ENCODE results near the gene CXCL1.

CXCL1 gene

DNA sequence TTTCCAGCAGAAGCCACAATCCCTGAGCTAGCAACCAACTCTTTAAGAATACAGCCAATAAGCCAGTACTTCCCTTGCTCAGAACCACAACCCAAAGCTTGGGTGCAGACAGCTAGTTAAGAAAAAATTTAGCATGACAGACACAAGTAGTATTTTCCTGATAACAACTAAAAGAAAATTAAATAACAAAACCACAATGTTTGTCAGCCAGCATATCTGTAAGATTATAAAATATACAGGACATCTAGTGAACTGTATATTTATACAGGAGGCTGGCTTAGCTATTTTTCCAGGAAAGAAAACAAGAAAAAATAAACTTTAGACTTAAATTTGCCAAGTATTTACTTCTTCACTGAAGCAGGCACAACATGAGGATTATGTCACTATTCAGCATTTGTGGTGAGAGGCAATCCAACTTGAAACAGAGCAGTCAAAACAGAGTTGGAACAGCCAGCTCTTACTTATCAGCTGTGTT lies 9.5 kb upstream of the CXCL1 start:
- no peaks in the 10 kb centered on the region for H3K27me3 ChIP-seq
- TF ChIP-seq, protein P1, sequence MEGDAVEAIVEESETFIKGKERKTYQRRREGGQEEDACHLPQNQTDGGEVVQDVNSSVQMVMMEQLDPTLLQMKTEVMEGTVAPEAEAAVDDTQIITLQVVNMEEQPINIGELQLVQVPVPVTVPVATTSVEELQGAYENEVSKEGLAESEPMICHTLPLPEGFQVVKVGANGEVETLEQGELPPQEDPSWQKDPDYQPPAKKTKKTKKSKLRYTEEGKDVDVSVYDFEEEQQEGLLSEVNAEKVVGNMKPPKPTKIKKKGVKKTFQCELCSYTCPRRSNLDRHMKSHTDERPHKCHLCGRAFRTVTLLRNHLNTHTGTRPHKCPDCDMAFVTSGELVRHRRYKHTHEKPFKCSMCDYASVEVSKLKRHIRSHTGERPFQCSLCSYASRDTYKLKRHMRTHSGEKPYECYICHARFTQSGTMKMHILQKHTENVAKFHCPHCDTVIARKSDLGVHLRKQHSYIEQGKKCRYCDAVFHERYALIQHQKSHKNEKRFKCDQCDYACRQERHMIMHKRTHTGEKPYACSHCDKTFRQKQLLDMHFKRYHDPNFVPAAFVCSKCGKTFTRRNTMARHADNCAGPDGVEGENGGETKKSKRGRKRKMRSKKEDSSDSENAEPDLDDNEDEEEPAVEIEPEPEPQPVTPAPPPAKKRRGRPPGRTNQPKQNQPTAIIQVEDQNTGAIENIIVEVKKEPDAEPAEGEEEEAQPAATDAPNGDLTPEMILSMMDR (IDR thresholded peaks at IDR 0.05) = no peak
- H3K36me3 ChIP-seq = no peaks in the 10 kb centered on the region
- no peak overlapping the region for H3K4me3 ChIP-seq
- peaks cover 0 to 38% (median 8%) of the 10 kb centered on the region in 4 donors for H3K4me1 ChIP-seq
- DNase-seq = no peak
- intact Hi-C loops (cut with DNase I; ENCODE audit: low total_unique reads) = no loop called here
- H3K9me3 ChIP-seq = no peaks in the 10 kb centered on the region
- peak overlapping the region in 1 of 2 donors; percentile 23 for H3K27ac ChIP-seq

GRCh38 chr4:73860181-73860580 lies 9.0 kb upstream of the CXCL1 start:
- TF ChIP-seq, protein P1 (IDR thresholded peaks at IDR 0.05) = no peak
- no peak overlapping the region for H3K27ac ChIP-seq

GRCh38 chr4:73860917-73861316 lies 8.3 kb upstream of the CXCL1 start:
- DNase-seq = no peak
- Histone ChIP-seq H3K27ac (no peak overlapping the region), H3K27me3 (no peaks in the 10 kb centered on the region), H3K4me1 (peaks cover 0 to 27% (median 4%) of the 10 kb centered on the region in 4 donors), H3K36me3 (no peaks in the 10 kb centered on the region), H3K9me3 (no peaks in the 10 kb centered on the region), H3K4me3 (no peak overlapping the region)
- intact Hi-C loops (cut with DNase I; ENCODE audit: low total_unique reads) = no loop called here
- TF ChIP-seq, protein P1 (IDR thresholded peaks at IDR 0.05) = no peak

More at GRCh38 chr4:73860181-73860580, 9.0 kb upstream of the CXCL1 start:
- no peak overlapping the region for H3K4me3 ChIP-seq
- no peaks in the 10 kb centered on the region for H3K36me3 ChIP-seq
- no peaks in the 10 kb centered on the region for H3K9me3 ChIP-seq
- peaks cover 0 to 35% (median 8%) of the 10 kb centered on the region in 4 donors for H3K4me1 ChIP-seq
- no peaks in the 10 kb centered on the region for H3K27me3 ChIP-seq
- no peak for DNase-seq
- intact Hi-C loops (cut with DNase I; ENCODE audit: low total_unique reads) = no loop called here

GRCh38 chr4:73862322-73862721 lies 6.9 kb upstream of the CXCL1 start:
- Histone ChIP-seq H3K4me1 (peaks cover 0 to 16% (median 0%) of the 10 kb centered on the region in 4 donors), H3K36me3 (no peaks in the 10 kb centered on the region), H3K27me3 (no peaks in the 10 kb centered on the region), H3K9me3 (no peaks in the 10 kb centered on the region), H3K27ac (no peak overlapping the region), H3K4me3 (no peak overlapping the region)
- DNase-seq = no peak
- TF ChIP-seq, protein P1 (IDR thresholded peaks at IDR 0.05) = no peak
- intact Hi-C loops (cut with DNase I; ENCODE audit: low total_unique reads) = no loop called here

DNA sequence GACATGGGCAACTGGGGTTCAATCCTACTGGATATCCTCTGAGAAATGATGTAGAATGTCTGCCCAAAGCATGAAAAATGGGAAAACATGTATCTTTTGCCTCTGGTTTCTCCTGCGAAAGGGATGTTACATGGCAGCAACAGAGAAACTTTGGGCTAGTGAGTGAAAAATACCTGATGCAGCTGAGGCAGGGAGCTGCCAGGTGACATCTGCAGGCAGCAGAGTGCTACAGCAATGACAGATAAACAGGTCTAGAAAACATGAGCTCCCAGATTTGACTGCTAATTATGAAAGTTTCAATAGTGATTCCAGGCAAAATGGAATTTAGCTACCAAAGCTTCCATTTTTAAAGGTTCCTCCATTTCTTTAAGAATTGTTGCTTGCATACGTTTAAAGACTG lies 4.8 kb upstream of the CXCL1 start:
- TF ChIP-seq, protein P1 (IDR thresholded peaks at IDR 0.05) = peak in 1 of 2 experiments; percentile 20
- Histone ChIP-seq H3K27ac (no peak overlapping the region), H3K27me3 (peaks cover 0 to 4% of the 10 kb centered on the region in 2 donors), H3K9me3 (no peaks in the 10 kb centered on the region), H3K36me3 (no peaks in the 10 kb centered on the region), H3K4me1 (peaks cover 0 to 15% (median 5%) of the 10 kb centered on the region in 4 donors), H3K4me3 (no peak overlapping the region)
- DNase-seq = no peak
- intact Hi-C loops (cut with DNase I; ENCODE audit: low total_unique reads) = no loop called here

DNA sequence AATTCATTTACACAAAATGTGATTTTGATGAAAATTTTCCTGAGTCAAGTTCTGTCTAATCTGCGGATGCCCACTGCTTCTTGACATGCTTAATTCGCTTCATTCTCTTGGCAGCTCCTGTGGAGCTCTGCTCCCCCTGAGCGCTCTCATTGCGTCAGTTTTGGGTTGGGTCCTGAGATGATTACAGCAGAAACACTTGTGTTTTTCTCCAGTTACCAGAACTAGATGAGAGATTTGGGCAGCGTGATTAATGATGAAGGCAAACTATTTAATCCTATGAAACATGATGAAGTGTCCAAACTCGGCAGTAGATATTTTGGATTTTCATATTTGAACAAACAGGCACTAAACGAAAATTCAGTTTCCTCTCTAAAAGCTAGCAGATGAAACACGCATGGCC lies 4.2 kb upstream of the CXCL1 start:
- Histone ChIP-seq H3K27ac (no peak overlapping the region), H3K27me3 (peaks cover 0 to 9% of the 10 kb centered on the region in 2 donors), H3K4me1 (peaks cover 0 to 15% (median 10%) of the 10 kb centered on the region in 4 donors), H3K36me3 (no peaks in the 10 kb centered on the region), H3K9me3 (no peaks in the 10 kb centered on the region), H3K4me3 (no peak overlapping the region)
- intact Hi-C loops (cut with DNase I; ENCODE audit: low total_unique reads) = no loop called here
- TF ChIP-seq, protein P1 (IDR thresholded peaks at IDR 0.05) = no peak
- no peak for DNase-seq

Data from tibial artery (tissue), 4 donors.